CD4-positive, alpha-beta T cell (primary cell): ENCODE results near the gene USP37. TPM values are rescaled to one million over a fixed set of nuclear protein-coding genes. Genes with fewer than 3 reads are reported as not detected.

Source experiments
- ATAC-seq: fragments of 200-7000 bp; cut with Tn5 transposase; one replicate; pipeline ENCODE4 v1.10.0; 2022; ENCODE audit warnings: mild to moderate bottlenecking; ENCODE audit not compliant: poor library complexity
- CTCF ChIA-PET: fragments of 350-600 bp; sonication (Branson Sonifier 250); formaldehyde crosslinking; loops from one replicate; lab custom pipeline; 2021; ENCODE audit warnings: antibody characterized with exemption, inconsistent platforms; lab: Charles Lee
- POLR2A ChIA-PET: fragments of 350-600 bp; sonication (Branson Sonifier 250); formaldehyde crosslinking; loops from one replicate; lab custom pipeline; 2021; ENCODE audit warnings: antibody characterized with exemption, inconsistent platforms; lab: Charles Lee
- DNase-seq, 14 experiments: peaks; one replicate each; pipeline ENCODE4 v3.0.0-alpha.2; 2013 to 2020; ENCODE audit warnings: mixed read lengths in 2 of 14
- H3K27ac ChIP-seq, 2 donors: one replicate each; pipeline versions ENCODE4 v1.5.1 to v1.7.0; 2013; ENCODE audit warnings: low read length in 2 of 2, low read depth in 1 of 2, mild to moderate bottlenecking in 1 of 2
- H3K27me3 ChIP-seq, 2 experiments: 1 replicate in 1 of 2; 2 replicates in 1 of 2; pipeline versions ENCODE4 v1.6.1 to v1.7.0; 2013; ENCODE audit warnings: low read length in 2 of 2, control low read depth in 1 of 2, mild to moderate bottlenecking in 1 of 2, moderate library complexity in 1 of 2; ENCODE audit not compliant: insufficient read depth in 2 of 2, control insufficient read depth in 1 of 2
- H3K36me3 ChIP-seq: one replicate; pipeline ENCODE4 v1.6.1; 2013; ENCODE audit warnings: low read length, control low read depth; ENCODE audit not compliant: insufficient read depth
- H3K4me1 ChIP-seq: one replicate; pipeline ENCODE4 v1.6.1; 2013; ENCODE audit warnings: low read length, control low read depth; ENCODE audit not compliant: insufficient read depth
- H3K4me3 ChIP-seq: one replicate; pipeline ENCODE4 v1.5.1; 2013; ENCODE audit warnings: mild to moderate bottlenecking, low read length, moderate library complexity
- H3K9me3 ChIP-seq, 2 experiments: 1 replicate in 1 of 2; 2 replicates in 1 of 2; pipeline versions ENCODE4 v1.6.1 to v1.7.0; 2013; ENCODE audit warnings: low read length in 2 of 2, mild to moderate bottlenecking in 2 of 2, control low read depth in 1 of 2, moderate library complexity in 1 of 2; ENCODE audit not compliant: control insufficient read depth in 1 of 2, insufficient read depth in 1 of 2
- H3K27ac Mint-ChIP-seq: one replicate; pipeline ENCODE4 v1.8.0; 2020; ENCODE audit warnings: mixed read lengths
- H3K27me3 Mint-ChIP-seq: one replicate; pipeline ENCODE4 v1.8.0; 2021; ENCODE audit warnings: mixed read lengths
- H3K36me3 Mint-ChIP-seq: one replicate; pipeline ENCODE4 v1.8.0; 2021; ENCODE audit warnings: low read depth, mixed read lengths
- H3K4me1 Mint-ChIP-seq: one replicate; pipeline ENCODE4 v1.8.0; 2021; ENCODE audit warnings: low read depth, mixed read lengths
- H3K4me3 Mint-ChIP-seq: one replicate; pipeline ENCODE4 v1.8.0; 2020; ENCODE audit warnings: mild to moderate bottlenecking, mixed read lengths
- H3K9me3 Mint-ChIP-seq: one replicate; pipeline ENCODE4 v1.8.0; 2020; ENCODE audit warnings: mixed read lengths
- CTCF ChIP-seq: fragments of 200-600 bp; IDR thresholded peaks from one replicate; pipeline ENCODE4 v1.8.0; 2022; ENCODE audit warnings: antibody characterized with exemption, mild to moderate bottlenecking
- intact Hi-C, 2 experiments: fragments of 100-400 bp; cut with DNase I in 1 of 2; cut with micrococcal nuclease in 1 of 2; formaldehyde crosslinking; loops; one replicate each; pipeline versions ENCODE4 v1.15.1 to v1.9.0; 2023 to 2025; cut with DNase I, micrococcal nuclease
- total RNA-seq, 174 experiments: library from RNA in 2 of 174; stranded (reverse) in 2 of 174; gene quantifications; one replicate each; pipeline ENCODE4 v1.2.3 and lab custom pipeline; 2021 to 2026

USP37 gene
- total RNA-seq, 2 experiments from 2014 or later = 20.2 to 24.4 TPM

- no peak for TF ChIP-seq CTCF
- Mint-ChIP-seq H3K27ac (no peak overlapping the region), H3K9me3 (no peaks in the 10 kb centered on the region), H3K4me1 (no peaks in the 10 kb centered on the region), H3K4me3 (no peak overlapping the region), H3K27me3 (no peaks in the 10 kb centered on the region), H3K36me3 (peaks cover 17% of the 10 kb centered on the region)
- Histone ChIP-seq H3K9me3 (no peaks in the 10 kb centered on the region), H3K4me3 (no peak overlapping the region), H3K27ac (no peak overlapping the region), H3K27me3 (no peaks in the 10 kb centered on the region), H3K36me3 (peaks cover 12% of the 10 kb centered on the region), H3K4me1 (no peaks in the 10 kb centered on the region)
- ChIA-PET CTCF (no interaction called here), POLR2A (no interaction called here)
- ATAC-seq (no peak), DNase-seq (no peak)
- intact Hi-C loops = no loop called here
Observed at GRCh38 chr2:218444692-218445357, 123.3 kb downstream of the USP37 start.

DNA sequence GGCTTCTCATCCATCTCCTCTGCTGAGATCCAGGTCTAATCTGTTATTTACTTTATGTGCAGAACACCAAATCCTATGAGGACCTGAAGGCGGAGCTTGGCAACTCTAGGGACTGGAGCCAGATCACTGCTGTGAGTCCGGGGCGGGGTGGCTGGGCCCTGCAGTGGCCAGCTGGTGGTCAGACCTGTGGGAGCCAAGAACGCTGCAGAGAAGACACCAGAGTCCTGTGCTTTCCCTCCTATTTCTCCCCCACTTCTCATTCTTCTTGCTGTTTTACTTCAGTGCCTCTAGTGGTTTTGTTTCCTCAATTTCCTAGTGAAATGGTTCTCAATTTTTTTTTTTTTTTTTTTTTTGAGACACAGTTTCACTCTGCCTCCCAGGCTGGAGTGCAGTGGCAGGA lies 129.6 kb downstream of the USP37 start:
- no peak overlapping the region for H3K4me3 Mint-ChIP-seq
- Histone ChIP-seq H3K27me3 (no peaks in the 10 kb centered on the region), H3K27ac (no peak overlapping the region), H3K36me3 (no peaks in the 10 kb centered on the region), H3K9me3 (no peaks in the 10 kb centered on the region), H3K4me1 (no peaks in the 10 kb centered on the region), H3K4me3 (no peak overlapping the region)
- H3K4me1 Mint-ChIP-seq = no peaks in the 10 kb centered on the region
- ChIA-PET POLR2A (no interaction called here), CTCF (interaction anchor here (0.6 kb wide), 1 partner anchor 210 kb away, joined by 5 read pairs; no protein-coding TSS in a partner anchor)
- no peaks in the 10 kb centered on the region for H3K27me3 Mint-ChIP-seq
- DNase-seq = no peak
- no peak for ATAC-seq
- H3K9me3 Mint-ChIP-seq = no peaks in the 10 kb centered on the region
- intact Hi-C loops = no loop called here
- H3K27ac Mint-ChIP-seq = no peak overlapping the region
- no peak for TF ChIP-seq CTCF
- H3K36me3 Mint-ChIP-seq = no peaks in the 10 kb centered on the region

DNA sequence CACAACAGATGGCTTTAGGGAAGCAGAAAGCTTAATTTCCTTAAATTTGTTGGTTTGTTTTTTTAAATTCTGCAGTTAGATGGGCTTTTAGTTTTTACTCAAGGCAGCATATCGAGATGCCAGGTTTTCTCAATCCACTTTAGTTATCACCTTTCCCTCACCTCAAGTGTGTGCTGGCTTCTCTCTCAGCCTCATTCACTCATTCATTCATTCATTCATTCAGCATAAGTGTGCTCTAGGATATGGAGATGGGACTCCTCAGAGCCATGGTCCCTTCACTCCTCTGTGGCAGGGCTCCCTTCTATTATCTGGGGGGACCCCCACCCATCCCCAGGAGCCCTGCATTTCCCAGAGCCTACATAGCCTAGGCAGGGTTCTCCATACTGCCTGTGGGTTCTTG lies 130.2 kb downstream of the USP37 start:
- no peaks in the 10 kb centered on the region for H3K4me1 Mint-ChIP-seq
- Histone ChIP-seq H3K4me1 (no peaks in the 10 kb centered on the region), H3K9me3 (no peaks in the 10 kb centered on the region), H3K27me3 (no peaks in the 10 kb centered on the region), H3K36me3 (no peaks in the 10 kb centered on the region), H3K4me3 (no peak overlapping the region), H3K27ac (no peak overlapping the region)
- no peak for ATAC-seq
- H3K27ac Mint-ChIP-seq = no peak overlapping the region
- DNase-seq = no peak
- no peaks in the 10 kb centered on the region for H3K36me3 Mint-ChIP-seq
- H3K27me3 Mint-ChIP-seq = no peaks in the 10 kb centered on the region
- intact Hi-C loops = no loop called here
- CTCF ChIA-PET = interaction anchor here (0.9 kb wide), 1 partner anchor 19 kb away, joined by 3 read pairs; no protein-coding TSS in a partner anchor
- no peak for TF ChIP-seq CTCF
- no peaks in the 10 kb centered on the region for H3K9me3 Mint-ChIP-seq
- POLR2A ChIA-PET = no interaction called here
- no peak overlapping the region for H3K4me3 Mint-ChIP-seq
